ENCODE results near the gene ASXL1.

DNA sequence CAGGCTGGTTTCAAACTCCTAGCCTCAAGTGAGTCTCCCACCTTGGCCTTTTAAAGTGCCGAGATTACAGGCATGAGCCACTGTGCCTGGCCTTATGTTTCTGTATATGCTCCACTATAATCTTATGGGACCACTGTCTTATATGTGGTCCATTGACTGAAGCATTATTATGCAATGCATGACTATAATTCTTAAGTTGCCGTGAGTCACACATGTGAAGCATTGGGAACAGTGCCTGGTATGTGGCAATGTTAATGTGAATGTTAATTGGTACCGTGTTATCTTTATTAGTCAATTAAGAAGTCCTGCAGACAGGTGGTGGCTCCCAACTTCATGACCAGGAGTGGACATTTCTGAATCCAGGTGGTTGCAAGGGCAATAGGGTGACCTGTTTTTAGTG, 14.7 kb upstream of the ASXL1 start:
- TF ChIP-seq POLR2A (IDR thresholded peaks at IDR 0.05; ENCODE audit: borderline replicate concordance, extremely low read depth, insufficient read depth, insufficient read length) (no peak), CTCF (IDR thresholded peaks at IDR 0.05 in 2 of 3, conservative IDR thresholded peaks at IDR 0.05 in 1 of 3; ENCODE audit: borderline replicate concordance in 1 of 3, insufficient read depth in 1 of 3, low read depth in 2 of 3, low read length in 2 of 3) (no peak), POLR2AphosphoS5 (IDR thresholded peaks at IDR 0.05; ENCODE audit: low read depth, low read length) (no peak), FOSL1 (IDR thresholded peaks at IDR 0.05; ENCODE audit: low read depth) (no peak), CEBPB (IDR thresholded peaks at IDR 0.05; ENCODE audit: low read depth) (no peak), RAD21 (IDR thresholded peaks at IDR 0.05; ENCODE audit: low read depth) (no peak), EZH2 (IDR thresholded peaks at IDR 0.05) (no peak), ZNF274 (IDR thresholded peaks at IDR 0.05; ENCODE audit: low read depth, low read length) (no peak), ZFX (IDR thresholded peaks at IDR 0.05) (no peak)
- TF ChIP-seq, protein P1, sequence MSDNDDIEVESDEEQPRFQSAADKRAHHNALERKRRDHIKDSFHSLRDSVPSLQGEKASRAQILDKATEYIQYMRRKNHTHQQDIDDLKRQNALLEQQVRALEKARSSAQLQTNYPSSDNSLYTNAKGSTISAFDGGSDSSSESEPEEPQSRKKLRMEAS (IDR thresholded peaks at IDR 0.05): no peak
